HEK293T (cell line): ENCODE results near the gene CCDC92.

Source experiments
- CTBP1 ChIP-seq: fragments of 450-650 bp; IDR thresholded peaks from 2 replicates; pipeline ENCODE4 v1.6.1; 2016; ENCODE audit warnings: borderline replicate concordance
- FOXM1 ChIP-seq: fragments of 450-650 bp; IDR thresholded peaks from 2 replicates; pipeline ENCODE4 v1.6.1; 2017; ENCODE audit warnings: mild to moderate bottlenecking, borderline replicate concordance
- L3MBTL2 ChIP-seq: fragments of 450-650 bp; conservative IDR thresholded peaks from 2 replicates; pipeline ENCODE4 v1.6.1; 2016; ENCODE audit warnings: mild to moderate bottlenecking
- LEF1 ChIP-seq: fragments of 450-650 bp; IDR thresholded peaks from 2 replicates; pipeline ENCODE4 v1.6.1; 2017; ENCODE audit warnings: mild to moderate bottlenecking, borderline replicate concordance
- SUZ12 ChIP-seq: fragments of 450-650 bp; IDR thresholded peaks from 2 replicates; pipeline ENCODE4 v1.6.1; 2016; ENCODE audit warnings: mild to moderate bottlenecking

DNA sequence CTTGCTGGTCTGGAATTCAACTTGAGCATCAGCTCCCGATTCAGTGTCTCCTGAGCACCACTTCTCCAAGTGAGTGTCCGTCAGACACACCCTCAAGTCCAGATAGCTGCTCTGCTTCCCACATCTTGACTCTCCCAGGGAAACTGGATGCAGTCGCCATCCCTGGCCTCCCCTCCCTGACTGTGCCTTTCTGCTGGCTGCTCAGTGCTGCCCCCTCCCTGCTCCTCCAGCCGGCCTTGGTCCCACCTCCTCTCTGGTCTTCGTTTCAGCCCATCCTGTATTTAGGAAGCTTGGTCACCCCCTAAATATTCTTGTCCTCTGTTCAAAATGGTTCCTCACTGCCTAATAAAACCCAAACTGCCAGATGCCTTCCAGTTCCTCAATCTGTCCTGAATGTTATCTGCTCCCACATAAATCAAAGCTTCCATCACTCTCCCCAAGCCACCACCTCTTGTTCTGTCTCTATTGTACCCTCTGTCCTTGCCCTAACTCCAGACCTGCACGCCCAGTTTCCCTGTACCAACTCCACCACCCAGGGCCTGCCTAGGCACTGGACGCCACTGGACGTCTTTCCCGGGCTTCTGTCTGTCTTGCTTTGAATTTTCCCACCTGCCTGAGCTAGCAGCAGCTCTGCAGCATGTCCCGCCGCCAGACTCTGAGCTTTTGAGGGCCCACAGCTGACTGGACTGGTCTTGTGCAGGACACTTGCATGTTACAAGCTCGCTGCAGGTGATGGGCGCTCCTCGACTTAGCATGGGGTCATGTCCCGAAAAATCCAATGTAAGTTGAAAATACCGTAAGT, 33.8 kb downstream of the CCDC92 start:
- TF ChIP-seq FOXM1 (no peak), LEF1 (no peak), CTBP1 (no peak), L3MBTL2 (no peak), SUZ12 (no peak)
